SU-DHL-6 (cell line): ENCODE data around the gene SSX2IP.

ENCODE experiments used
- H2AFZ ChIP-seq: fragments of 200-600 bp; sonication (generic); 2 replicates; pipeline ENCODE4 v1.6.1; 2014; ENCODE audit warnings: low read depth, mild to moderate bottlenecking, moderate library complexity, mixed read lengths, antibody characterized with exemption, low read length; ENCODE audit not compliant: severe bottlenecking
- H3F3A ChIP-seq: fragments of 200-600 bp; shearing (Covaris generic); 2 replicates; pipeline ENCODE4 v1.6.0; 2016; ENCODE audit warnings: antibody characterized with exemption, mild to moderate bottlenecking; ENCODE audit not compliant: insufficient read depth
- H3K27ac ChIP-seq: fragments of 200-600 bp; sonication (generic); 2 replicates; pipeline ENCODE4 v1.5.1; 2016; ENCODE audit warnings: low read depth, mild to moderate bottlenecking, low read length, moderate library complexity, mixed read lengths
- H3K27me3 ChIP-seq: fragments of 200-600 bp; sonication (generic), shearing (Covaris generic); 2 replicates; pipeline ENCODE4 v1.6.0; 2014; ENCODE audit warnings: mild to moderate bottlenecking, low read length
- H3K36me3 ChIP-seq: fragments of 200-600 bp; sonication (generic); 2 replicates; pipeline ENCODE4 v1.6.1; 2014; ENCODE audit warnings: mild to moderate bottlenecking, low read length, mixed read lengths
- H3K4me2 ChIP-seq: fragments of 300-600, 200-600 bp; shearing (Covaris generic), sonication (generic); 2 replicates; pipeline ENCODE4 v1.6.0; 2014; ENCODE audit warnings: low read length, low read depth, mild to moderate bottlenecking; ENCODE audit not compliant: poor library complexity, severe bottlenecking
- H3K4me3 ChIP-seq: fragments of 200-600 bp; sonication (generic); 2 replicates; pipeline ENCODE4 v1.5.1; 2014; ENCODE audit warnings: antibody characterized with exemption, low read length, mild to moderate bottlenecking, mixed read lengths; ENCODE audit not compliant: insufficient read depth, poor library complexity, severe bottlenecking
- H3K79me2 ChIP-seq: fragments of 200-600 bp; sonication (generic); 2 replicates; pipeline ENCODE4 v1.6.1; 2014; ENCODE audit warnings: mild to moderate bottlenecking, low read length, moderate library complexity; ENCODE audit not compliant: insufficient read depth
- H3K9ac ChIP-seq: fragments of 200-600 bp; sonication (generic); 2 replicates; pipeline ENCODE4 v1.7.0; 2014; ENCODE audit warnings: mild to moderate bottlenecking, low read length
- H3K9me2 ChIP-seq: fragments of 200-600 bp; sonication (generic); replicated peaks from 2 replicates; pipeline ENCODE4 v1.6.1; 2014; ENCODE audit warnings: low read length; ENCODE audit not compliant: insufficient read depth
- H3K9me3 ChIP-seq: fragments of 200-600 bp; sonication (generic); 2 replicates; pipeline ENCODE4 v1.6.1; 2014; ENCODE audit warnings: low read length, mixed read lengths; ENCODE audit not compliant: insufficient read depth
- H4K20me1 ChIP-seq: fragments of 200-600 bp; sonication (generic); 2 replicates; pipeline ENCODE4 v1.6.1; 2014; ENCODE audit warnings: low read depth, mild to moderate bottlenecking, antibody characterized with exemption, low read length, moderate library complexity, mixed read lengths
- CTCF ChIP-seq: fragments of 200-600 bp; sonication (generic); IDR thresholded peaks from one replicate; pipeline ENCODE4 v1.5.1; 2017; ENCODE audit warnings: antibody characterized with exemption, mild to moderate bottlenecking, low read length, moderate library complexity; ENCODE audit not compliant: insufficient read depth, poor library complexity, severe bottlenecking
- EZH2phosphoT487 ChIP-seq: fragments of 200-600 bp; sonication (generic), shearing (Covaris generic); conservative IDR thresholded peaks from 2 replicates; pipeline ENCODE4 v1.6.1; 2018; ENCODE audit warnings: mild to moderate bottlenecking, antibody characterized with exemption, low read length, moderate library complexity, mixed read lengths

The SSX2IP gene

GRCh38 chr1:84711869-84712268, 21.6 kb upstream of the SSX2IP start:
- Histone ChIP-seq H3K27ac (no peak overlapping the region), H3K4me2 (no peak overlapping the region), H3K4me3 (no peak overlapping the region), H3F3A (no peaks in the 10 kb centered on the region), H3K27me3 (no peaks in the 10 kb centered on the region), H4K20me1 (no peaks in the 10 kb centered on the region), H2AFZ (no peak overlapping the region), H3K79me2 (no peaks in the 10 kb centered on the region), H3K9ac (no peak overlapping the region), H3K36me3 (no peaks in the 10 kb centered on the region), H3K9me3 (no peaks in the 10 kb centered on the region), H3K9me2 (no peaks in the 10 kb centered on the region)
- no peak for TF ChIP-seq CTCF
- no peak for TF ChIP-seq EZH2phosphoT487

GRCh38 chr1:84711121-84711520, 20.9 kb upstream of the SSX2IP start:
- Histone ChIP-seq H2AFZ (no peak overlapping the region), H3K9me3 (no peaks in the 10 kb centered on the region), H3K9me2 (no peaks in the 10 kb centered on the region), H3K27ac (no peak overlapping the region), H3K27me3 (no peaks in the 10 kb centered on the region), H3K9ac (no peak overlapping the region), H4K20me1 (no peaks in the 10 kb centered on the region), H3F3A (no peaks in the 10 kb centered on the region), H3K4me3 (no peak overlapping the region), H3K4me2 (no peak overlapping the region), H3K36me3 (no peaks in the 10 kb centered on the region), H3K79me2 (no peaks in the 10 kb centered on the region)
- TF ChIP-seq CTCF: no peak
- no peak for TF ChIP-seq EZH2phosphoT487

GRCh38 chr1:84709131-84709530, 18.9 kb upstream of the SSX2IP start:
- Histone ChIP-seq H3K36me3 (no peaks in the 10 kb centered on the region), H3K27ac (no peak overlapping the region)

More at GRCh38 chr1:84709131-84709530, 18.9 kb upstream of the SSX2IP start:
- Histone ChIP-seq H4K20me1 (no peaks in the 10 kb centered on the region), H3K4me2 (no peak overlapping the region), H3F3A (no peaks in the 10 kb centered on the region), H3K9ac (no peak overlapping the region), H2AFZ (no peak overlapping the region), H3K9me3 (no peaks in the 10 kb centered on the region), H3K27me3 (no peaks in the 10 kb centered on the region), H3K4me3 (no peak overlapping the region), H3K9me2 (no peaks in the 10 kb centered on the region), H3K79me2 (no peaks in the 10 kb centered on the region)
- no peak for TF ChIP-seq CTCF
- TF ChIP-seq EZH2phosphoT487: no peak
